NCI-H82 treated with DMSO at 0.1 percent for 48 hours (cell line): ENCODE results near the gene TAC3.
"Not testable (repeated sequence)": the region's sequence is repeated elsewhere in the genome, so short reads cannot be mapped to it uniquely, and the experiment has no call there.

Experiments
- DNase-seq: peaks from one replicate; lab custom pipeline; 2025; ENCODE audit not compliant: unreplicated experiment; lab: John Stamatoyannopoulos, UW

The TAC3 gene

DNA sequence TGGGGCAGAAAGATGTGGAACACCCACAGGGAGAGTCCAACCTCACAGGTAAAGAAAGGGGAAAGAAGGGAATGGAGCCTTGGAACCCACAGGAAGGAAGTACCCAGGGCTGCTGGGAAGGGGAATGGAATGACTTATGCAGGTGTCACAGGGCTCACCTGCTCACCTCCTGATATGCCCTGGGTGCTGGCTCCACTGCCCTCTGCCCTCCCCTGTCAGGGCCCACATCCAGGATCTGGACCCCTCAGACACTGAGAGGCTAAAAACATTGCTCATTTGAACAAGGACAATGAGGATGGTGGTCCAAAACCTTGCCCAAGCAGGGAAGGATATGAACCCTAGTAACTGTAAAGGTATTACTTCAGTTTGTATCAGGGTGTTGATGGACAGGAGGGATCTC is 29.3 kb downstream of the TAC3 start:
- no peak for DNase-seq

- not testable (repeated sequence) for DNase-seq
Measured at GRCh38 chr12:56985714-56986113, 30.6 kb downstream of the TAC3 start.

GRCh38 chr12:56983386-56983785 is 32.9 kb downstream of the TAC3 start:
- DNase-seq = no peak

DNA sequence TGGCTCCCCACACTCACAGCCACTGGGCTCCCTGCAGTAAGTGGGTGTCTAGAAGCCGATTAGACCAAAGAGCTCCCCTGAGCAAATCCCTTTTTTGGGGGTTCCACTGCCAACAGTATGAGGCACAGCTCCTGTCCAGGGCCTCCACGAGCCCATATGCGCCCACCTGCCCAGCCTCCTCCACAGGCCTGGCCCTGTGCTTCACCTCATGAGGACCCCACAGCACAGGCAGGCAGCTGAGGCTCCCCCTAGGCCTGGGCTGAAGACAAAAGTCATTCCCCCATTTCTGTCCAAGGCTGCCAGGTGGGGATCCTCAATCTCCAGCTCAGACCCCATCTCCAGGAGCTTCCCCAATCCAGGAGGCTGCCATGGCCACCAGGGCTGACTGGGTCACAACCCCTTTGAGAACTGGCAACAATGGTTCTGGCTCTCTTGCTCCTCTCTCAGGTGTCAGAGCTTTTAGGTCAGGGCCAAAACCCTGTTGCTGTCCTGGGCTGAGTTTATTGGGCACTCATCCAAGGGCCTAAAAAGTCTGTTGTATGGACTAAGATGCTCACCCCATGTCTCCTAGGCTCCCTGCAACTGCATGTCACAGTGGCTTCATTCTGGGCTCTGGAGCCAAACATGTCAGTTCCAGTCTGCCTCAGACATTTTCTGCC is 33.6 kb downstream of the TAC3 start:
- not testable (repeated sequence) for DNase-seq

- DNase-seq = no peak
Measured at GRCh38 chr12:56980941-56981530, 35.3 kb downstream of the TAC3 start.

DNA sequence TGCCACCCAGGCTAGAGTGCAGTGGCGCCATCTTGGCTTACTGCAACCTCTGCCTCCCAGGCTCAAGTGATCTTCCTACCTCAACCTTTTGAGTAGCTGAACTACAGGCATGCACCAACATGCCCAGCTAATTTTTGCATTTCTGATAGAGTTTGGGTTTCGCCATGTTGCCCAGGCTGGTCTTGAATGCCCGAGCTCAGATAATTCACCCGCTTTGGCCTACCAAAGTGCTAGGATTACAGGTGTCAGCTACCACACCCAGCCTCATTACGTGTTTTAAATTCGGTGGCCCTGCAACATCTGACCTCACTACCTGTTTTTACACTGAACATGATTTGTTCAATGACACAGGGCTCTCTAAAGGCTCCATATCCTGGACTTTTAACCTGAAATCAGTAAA is 36.1 kb downstream of the TAC3 start:
- no peak for DNase-seq

DNA sequence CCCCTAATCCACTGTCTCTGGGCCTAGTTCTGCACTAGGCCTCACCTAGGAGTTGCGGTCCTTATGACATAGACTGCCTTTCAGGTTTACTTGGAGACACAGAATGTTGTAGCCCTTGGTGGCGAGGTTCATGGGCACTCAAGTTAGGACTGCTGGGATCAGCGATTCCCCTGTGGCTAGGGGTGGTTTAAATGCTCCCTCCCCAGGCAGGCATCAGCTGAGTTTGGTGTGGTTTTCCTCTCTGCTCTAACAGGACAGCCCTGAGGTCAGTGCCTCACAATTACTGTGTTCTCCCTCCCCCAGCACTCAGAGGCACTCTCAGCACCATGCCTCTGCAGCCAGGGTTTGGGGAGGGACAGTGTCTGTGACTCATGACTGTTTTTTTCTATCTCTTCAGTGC is 36.7 kb downstream of the TAC3 start:
- DNase-seq = no peak

DNA sequence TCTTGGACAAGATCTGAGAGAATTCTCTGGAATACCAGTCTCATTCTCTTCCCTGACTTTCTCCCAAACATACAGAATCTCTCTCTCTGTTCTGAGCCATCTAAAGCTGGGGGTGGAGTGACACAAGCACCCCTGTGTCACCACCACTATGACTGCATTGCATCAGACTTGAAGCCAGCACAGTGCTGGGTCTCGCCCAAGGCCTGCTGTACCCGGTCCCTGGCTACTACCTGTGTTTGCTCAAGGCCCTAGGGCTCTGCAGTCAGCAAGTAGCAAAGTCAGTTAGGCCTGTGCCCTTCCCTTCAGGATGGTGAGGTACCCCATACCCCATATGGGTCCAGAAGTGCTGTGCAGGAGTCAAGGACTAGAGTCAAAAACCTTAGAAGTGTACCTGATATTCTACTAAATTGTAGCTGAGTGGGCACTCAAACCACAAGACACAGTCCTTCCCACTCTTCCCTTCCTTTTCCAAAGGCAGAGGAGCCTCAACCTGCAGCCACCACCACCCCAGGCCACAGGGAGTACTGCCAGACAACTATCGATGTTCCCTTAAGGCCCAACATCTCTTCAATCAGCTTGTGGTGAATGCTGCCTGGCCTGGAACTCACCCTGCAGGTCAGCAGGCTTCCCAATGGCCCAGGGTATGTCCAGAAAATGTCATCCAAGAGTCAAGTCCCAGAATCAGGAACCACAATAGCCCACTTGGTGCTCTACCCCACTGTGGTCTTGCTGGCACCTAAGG is 37.8 kb downstream of the TAC3 start:
- DNase-seq = no peak

- not testable (repeated sequence) for DNase-seq
Measured at GRCh38 chr12:56977361-56977760, 39.0 kb downstream of the TAC3 start.

- not testable (repeated sequence) for DNase-seq
Measured at GRCh38 chr12:56974224-56974623, 42.1 kb downstream of the TAC3 start.

GRCh38 chr12:56968910-56969309 is 47.4 kb downstream of the TAC3 start:
- DNase-seq = not testable (repeated sequence)

- not testable (repeated sequence) for DNase-seq
Measured at GRCh38 chr12:56965997-56966642, 50.2 kb downstream of the TAC3 start.

- not testable (repeated sequence) for DNase-seq
Measured at GRCh38 chr12:56965124-56965523, 51.2 kb downstream of the TAC3 start.

DNA sequence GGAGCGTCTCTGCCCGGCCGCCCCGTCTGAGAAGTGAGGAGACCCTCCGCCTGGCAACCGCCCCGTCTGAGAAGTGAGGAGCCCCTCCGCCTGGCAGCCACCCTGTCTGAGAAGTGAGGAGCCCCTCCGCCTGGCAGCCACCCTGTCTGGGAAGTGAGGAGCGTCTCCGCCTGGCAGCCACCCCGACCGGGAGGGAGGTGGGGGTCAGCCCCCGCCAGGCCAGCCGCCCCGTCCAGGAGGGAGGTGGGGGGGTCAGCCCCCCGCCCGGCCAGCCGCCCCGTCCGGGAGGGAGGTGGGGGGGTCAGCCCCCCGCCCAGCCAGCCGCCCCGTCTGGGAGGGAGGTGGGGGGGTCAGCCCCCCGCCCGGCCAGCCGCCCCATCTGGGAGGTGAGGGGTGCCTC is 52.8 kb downstream of the TAC3 start:
- DNase-seq = not testable (repeated sequence)

GRCh38 chr12:56962247-56962646 is 54.1 kb downstream of the TAC3 start:
- not testable (repeated sequence) for DNase-seq
